ENCODE data around the gene PKM. TPM values are rescaled to one million over a fixed set of nuclear protein-coding genes. Genes with fewer than 3 reads are reported as not detected.
A peak's percentile ranks its signal among the peaks of the same experiment; 100 is the strongest.
"Not testable (repeated sequence)": the region's sequence is repeated elsewhere in the genome, so short reads cannot be mapped to it uniquely, and the experiment has no call there.

The PKM gene
- 452 TPM for total RNA-seq
- 199 TPM for polyA plus RNA-seq
- long read RNA-seq, donor 1, transcript PKM-202 (11 exons, 2,318 nt) = major isoform, 15 of 17 reads
- long read RNA-seq, donor 1, partial matches to known transcripts = 0 of 17 reads
- long read RNA-seq, donor 1, other reads (novel, unspliced or antisense) = 0 of 17 reads
- long read RNA-seq, donor 2 = 0 reads
- long read RNA-seq, donor 3, transcript PKM-202 (11 exons, 2,318 nt) = major isoform, 117 of 256 reads
- long read RNA-seq, donor 3, transcript PKM-212 (3 exons, 3,016 nt) = minor isoform, 8 of 256 reads
- long read RNA-seq, donor 3, transcript PKM-214 (2 exons, 2,301 nt) = minor isoform, 6 of 256 reads
- long read RNA-seq, donor 3, partial matches to known transcripts = 88 of 256 reads
- long read RNA-seq, donor 3, other reads (novel, unspliced or antisense) = 29 of 256 reads
- long read RNA-seq, donor 4, transcript PKM-212 (3 exons, 3,016 nt) = minor isoform, 5 of 128 reads
- long read RNA-seq, donor 4, transcript PKM-202 (11 exons, 2,318 nt) = major isoform, 55 of 128 reads
- long read RNA-seq, donor 4, transcript PKM-213 (2 exons, 663 nt) = minor isoform, 5 of 128 reads
- long read RNA-seq, donor 4, partial matches to known transcripts = 41 of 128 reads
- long read RNA-seq, donor 4, other reads (novel, unspliced or antisense) = 15 of 128 reads
- long read RNA-seq, donor 5, transcript PKM-214 (2 exons, 2,301 nt) = minor isoform, 18 of 683 reads
- long read RNA-seq, donor 5, transcript PKM-202 (11 exons, 2,318 nt) = major isoform, 217 of 683 reads
- long read RNA-seq, donor 5, transcript PKM-212 (3 exons, 3,016 nt) = minor isoform, 19 of 683 reads
- long read RNA-seq, donor 5, transcript PKM-211 (4 exons, 753 nt) = minor isoform, 5 of 683 reads
- long read RNA-seq, donor 5, partial matches to known transcripts = 350 of 683 reads
- long read RNA-seq, donor 5, other reads (novel, unspliced or antisense) = 69 of 683 reads
- long read RNA-seq, donor 6, transcript PKM-214 (2 exons, 2,301 nt) = minor isoform, 22 of 322 reads
- long read RNA-seq, donor 6, transcript PKM-212 (3 exons, 3,016 nt) = minor isoform, 5 of 322 reads
- long read RNA-seq, donor 6, transcript PKM-202 (11 exons, 2,318 nt) = major isoform, 136 of 322 reads
- long read RNA-seq, donor 6, partial matches to known transcripts = 136 of 322 reads
- long read RNA-seq, donor 6, other reads (novel, unspliced or antisense) = 17 of 322 reads
- long read RNA-seq, donor 7, transcript PKM-202 (11 exons, 2,318 nt) = major isoform, 112 of 203 reads
- long read RNA-seq, donor 7, transcript PKM-212 (3 exons, 3,016 nt) = minor isoform, 7 of 203 reads
- long read RNA-seq, donor 7, transcript PKM-214 (2 exons, 2,301 nt) = minor isoform, 5 of 203 reads
- long read RNA-seq, donor 7, partial matches to known transcripts = 49 of 203 reads
- long read RNA-seq, donor 7, other reads (novel, unspliced or antisense) = 21 of 203 reads
- long read RNA-seq, donor 8, transcript PKM-202 (11 exons, 2,318 nt) = major isoform, 48 of 110 reads
- long read RNA-seq, donor 8, transcript PKM-212 (3 exons, 3,016 nt) = minor isoform, 5 of 110 reads
- long read RNA-seq, donor 8, partial matches to known transcripts = 41 of 110 reads
- long read RNA-seq, donor 8, other reads (novel, unspliced or antisense) = 8 of 110 reads
- long read RNA-seq, donor 9, transcript PKM-202 (11 exons, 2,318 nt) = major isoform, 60 of 108 reads
- long read RNA-seq, donor 9, transcript PKM-214 (2 exons, 2,301 nt) = minor isoform, 6 of 108 reads
- long read RNA-seq, donor 9, partial matches to known transcripts = 21 of 108 reads
- long read RNA-seq, donor 9, other reads (novel, unspliced or antisense) = 16 of 108 reads
- long read RNA-seq, donor 10, transcript PKM-212 (3 exons, 3,016 nt) = minor isoform, 6 of 186 reads
- long read RNA-seq, donor 10, transcript PKM-214 (2 exons, 2,301 nt) = minor isoform, 5 of 186 reads
- long read RNA-seq, donor 10, transcript PKM-202 (11 exons, 2,318 nt) = major isoform, 84 of 186 reads
- long read RNA-seq, donor 10, partial matches to known transcripts = 67 of 186 reads
- long read RNA-seq, donor 10, other reads (novel, unspliced or antisense) = 18 of 186 reads

GRCh38 chr15:72231066-72231832 lies at the start of gene PKM:
Gene PKM (minus strand): TSS chr15:72231190. CDS start chr15:72219097, 12,093 bp downstream.
- Histone ChIP-seq H3K4me1 (ENCODE audit: control insufficient read depth in 2 of 2, insufficient read depth in 2 of 2, low read length in 2 of 2) (peaks cover 5 to 44% of the 10 kb centered on the region in 2 donors), H3K36me3 (ENCODE audit: control insufficient read depth in 2 of 2, insufficient read depth in 2 of 2, low read length in 1 of 2) (no peaks in the 10 kb centered on the region), H3K9me3 (ENCODE audit: control insufficient read depth in 2 of 2, insufficient read depth in 1 of 2, low read length in 1 of 2) (no peaks in the 10 kb centered on the region), H3K27me3 (ENCODE audit: control insufficient read depth in 2 of 2, insufficient read depth in 1 of 2, low read length in 1 of 2) (no peaks in the 10 kb centered on the region), H3K4me3 (ENCODE audit: low read length in 2 of 2) (peak within 1 kb of the TSS; percentile 61 to 85), H3K27ac (ENCODE audit: low read depth in 1 of 2, low read length in 1 of 2) (peak within 1 kb of the TSS; percentile 89 to 94)
- WGBS = under 1% methylated on average over 67 of the region's 67 CpGs
- DNase-seq (ENCODE audit: low read depth in 6 of 9, low spot score in 9 of 9) = peak; percentile 83 to 97 (median 92)

GRCh38 chr15:72280751-72281150 lies 49.8 kb upstream of the PKM start:
- Histone ChIP-seq H3K27me3 (ENCODE audit: control insufficient read depth in 2 of 2, insufficient read depth in 1 of 2, low read length in 1 of 2) (no peaks in the 10 kb centered on the region), H3K9me3 (ENCODE audit: control insufficient read depth in 2 of 2, insufficient read depth in 1 of 2, low read length in 1 of 2) (no peaks in the 10 kb centered on the region), H3K4me3 (ENCODE audit: low read length in 2 of 2) (no peak overlapping the region), H3K27ac (ENCODE audit: low read depth in 1 of 2, low read length in 1 of 2) (no peak overlapping the region), H3K36me3 (ENCODE audit: control insufficient read depth in 2 of 2, insufficient read depth in 2 of 2, low read length in 1 of 2) (no peaks in the 10 kb centered on the region), H3K4me1 (ENCODE audit: control insufficient read depth in 2 of 2, insufficient read depth in 2 of 2, low read length in 2 of 2) (no peaks in the 10 kb centered on the region)
- DNase-seq (ENCODE audit: low read depth in 6 of 9, low spot score in 9 of 9) = no peak
- 90% methylated on average over 2 of the region's 2 CpGs for WGBS

GRCh38 chr15:72278737-72279136 lies 47.7 kb upstream of the PKM start:
- WGBS = 98% methylated on average over 1 of the region's 1 CpG

GRCh38 chr15:72276326-72276700 lies 45.3 kb upstream of the PKM start:
- H3K4me1 ChIP-seq (ENCODE audit: control insufficient read depth in 2 of 2, insufficient read depth in 2 of 2, low read length in 2 of 2) = peaks cover 11 to 14% of the 10 kb centered on the region in 2 donors
- no peaks in the 10 kb centered on the region for H3K27me3 ChIP-seq (ENCODE audit: control insufficient read depth in 2 of 2, insufficient read depth in 1 of 2, low read length in 1 of 2)
- H3K9me3 ChIP-seq (ENCODE audit: control insufficient read depth in 2 of 2, insufficient read depth in 1 of 2, low read length in 1 of 2) = no peaks in the 10 kb centered on the region
- no peak overlapping the region for H3K4me3 ChIP-seq (ENCODE audit: low read length in 2 of 2)
- DNase-seq (ENCODE audit: low read depth in 6 of 9, low spot score in 9 of 9) = no peak
- no peak overlapping the region for H3K27ac ChIP-seq (ENCODE audit: low read depth in 1 of 2, low read length in 1 of 2)
- H3K36me3 ChIP-seq (ENCODE audit: control insufficient read depth in 2 of 2, insufficient read depth in 2 of 2, low read length in 1 of 2) = no peaks in the 10 kb centered on the region

More at GRCh38 chr15:72278737-72279136, 47.7 kb upstream of the PKM start:
- H3K4me3 ChIP-seq (ENCODE audit: low read length in 2 of 2) = no peak overlapping the region
- DNase-seq (ENCODE audit: low read depth in 6 of 9, low spot score in 9 of 9) = no peak
- no peaks in the 10 kb centered on the region for H3K4me1 ChIP-seq (ENCODE audit: control insufficient read depth in 2 of 2, insufficient read depth in 2 of 2, low read length in 2 of 2)
- no peaks in the 10 kb centered on the region for H3K27me3 ChIP-seq (ENCODE audit: control insufficient read depth in 2 of 2, insufficient read depth in 1 of 2, low read length in 1 of 2)
- H3K36me3 ChIP-seq (ENCODE audit: control insufficient read depth in 2 of 2, insufficient read depth in 2 of 2, low read length in 1 of 2) = no peaks in the 10 kb centered on the region
- H3K27ac ChIP-seq (ENCODE audit: low read depth in 1 of 2, low read length in 1 of 2) = no peak overlapping the region
- no peaks in the 10 kb centered on the region for H3K9me3 ChIP-seq (ENCODE audit: control insufficient read depth in 2 of 2, insufficient read depth in 1 of 2, low read length in 1 of 2)

DNA sequence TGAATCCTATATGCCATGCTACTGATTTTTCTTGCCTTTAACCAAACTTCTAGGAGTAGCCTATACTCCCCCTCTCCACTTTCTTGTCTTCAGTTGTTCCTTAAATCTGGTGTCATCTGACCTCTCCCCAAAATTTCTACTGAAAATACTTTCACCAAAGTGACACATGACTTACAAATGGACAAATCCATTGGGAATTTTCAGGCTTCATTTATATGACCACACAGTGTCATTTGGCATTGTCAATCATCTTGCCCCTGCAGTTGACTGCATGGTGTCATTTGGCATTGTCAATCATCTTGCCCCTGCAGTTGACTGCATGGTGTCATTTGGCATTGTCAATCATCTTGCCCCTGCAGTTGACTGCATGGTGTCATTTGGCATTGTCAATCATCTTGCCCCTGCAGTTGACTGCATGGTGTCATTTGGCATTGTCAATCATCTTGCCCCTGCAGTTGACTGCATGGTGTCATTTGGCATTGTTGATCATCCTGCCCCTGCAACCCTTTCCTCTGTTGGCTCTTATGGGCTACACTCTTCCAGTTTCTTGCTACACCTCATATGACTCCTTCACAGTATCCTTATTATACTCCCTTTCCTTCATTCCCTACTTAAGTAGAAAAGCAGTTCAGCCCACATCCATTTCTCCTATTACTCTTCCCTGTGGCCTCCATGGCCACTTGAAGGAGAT lies 44.8 kb upstream of the PKM start:
- not testable (repeated sequence) for DNase-seq (ENCODE audit: low read depth in 6 of 9, low spot score in 9 of 9); H3K9me3 ChIP-seq (ENCODE audit: control insufficient read depth in 2 of 2, insufficient read depth in 1 of 2, low read length in 1 of 2); H3K27me3 ChIP-seq (ENCODE audit: control insufficient read depth in 2 of 2, insufficient read depth in 1 of 2, low read length in 1 of 2); H3K27ac ChIP-seq (ENCODE audit: low read depth in 1 of 2, low read length in 1 of 2); H3K4me3 ChIP-seq (ENCODE audit: low read length in 2 of 2); H3K36me3 ChIP-seq (ENCODE audit: control insufficient read depth in 2 of 2, insufficient read depth in 2 of 2, low read length in 1 of 2)
- peaks cover 11 to 19% of the 10 kb centered on the region in 2 donors for H3K4me1 ChIP-seq (ENCODE audit: control insufficient read depth in 2 of 2, insufficient read depth in 2 of 2, low read length in 2 of 2)

GRCh38 chr15:72272997-72273352 lies 42.0 kb upstream of the PKM start:
- H3K9me3 ChIP-seq (ENCODE audit: control insufficient read depth in 2 of 2, insufficient read depth in 1 of 2, low read length in 1 of 2) = no peaks in the 10 kb centered on the region
- 63% methylated on average over 10 of the region's 10 CpGs for WGBS
- H3K27me3 ChIP-seq (ENCODE audit: control insufficient read depth in 2 of 2, insufficient read depth in 1 of 2, low read length in 1 of 2) = no peaks in the 10 kb centered on the region
- peaks cover 11 to 21% of the 10 kb centered on the region in 2 donors for H3K4me1 ChIP-seq (ENCODE audit: control insufficient read depth in 2 of 2, insufficient read depth in 2 of 2, low read length in 2 of 2)
- DNase-seq (ENCODE audit: low read depth in 6 of 9, low spot score in 9 of 9) = no peak
- H3K27ac ChIP-seq (ENCODE audit: low read depth in 1 of 2, low read length in 1 of 2) = peak overlapping the region in 1 of 2 donors; percentile 67
- H3K36me3 ChIP-seq (ENCODE audit: control insufficient read depth in 2 of 2, insufficient read depth in 2 of 2, low read length in 1 of 2) = peaks cover 0 to 4% of the 10 kb centered on the region in 2 donors
- peak overlapping the region; percentile 34 to 86 for H3K4me3 ChIP-seq (ENCODE audit: low read length in 2 of 2)

- Histone ChIP-seq H3K36me3 (ENCODE audit: control insufficient read depth in 2 of 2, insufficient read depth in 2 of 2, low read length in 1 of 2) (peaks cover under 1 to 8% of the 10 kb centered on the region in 2 donors), H3K4me1 (ENCODE audit: control insufficient read depth in 2 of 2, insufficient read depth in 2 of 2, low read length in 2 of 2) (peaks cover 11 to 21% of the 10 kb centered on the region in 2 donors), H3K4me3 (ENCODE audit: low read length in 2 of 2) (peak within 1 kb of the TSS; percentile 77 to 86), H3K27me3 (ENCODE audit: control insufficient read depth in 2 of 2, insufficient read depth in 1 of 2, low read length in 1 of 2) (no peaks in the 10 kb centered on the region), H3K9me3 (ENCODE audit: control insufficient read depth in 2 of 2, insufficient read depth in 1 of 2, low read length in 1 of 2) (no peaks in the 10 kb centered on the region), H3K27ac (ENCODE audit: low read depth in 1 of 2, low read length in 1 of 2) (peak within 1 kb of the TSS; percentile 73 to 94)
- peak; percentile 88 to 98 (median 95) for DNase-seq (ENCODE audit: low read depth in 6 of 9, low spot score in 9 of 9)
- WGBS = under 1% methylated on average over 82 of the region's 82 CpGs
These were observed 41.4 kb upstream of the PKM start, which contains the start of gene PARP6 for GRCh38 chr15:72272213-72272996. Gene PARP6 (minus strand): TSS chr15:72272554. CDS start chr15:72267477, 5,077 bp downstream.
